ENCODE results near the gene ZNF24. TPM values are rescaled to one million over a fixed set of nuclear protein-coding genes. Genes with fewer than 3 reads are reported as not detected.
A peak's percentile ranks its signal among the peaks of the same experiment; 100 is the strongest.

The ZNF24 gene
- total and polyA plus RNA-seq, 2 of the 4 experiments (the other 2 are of a cell fraction) = 7.6 to 20.8 TPM

DNA sequence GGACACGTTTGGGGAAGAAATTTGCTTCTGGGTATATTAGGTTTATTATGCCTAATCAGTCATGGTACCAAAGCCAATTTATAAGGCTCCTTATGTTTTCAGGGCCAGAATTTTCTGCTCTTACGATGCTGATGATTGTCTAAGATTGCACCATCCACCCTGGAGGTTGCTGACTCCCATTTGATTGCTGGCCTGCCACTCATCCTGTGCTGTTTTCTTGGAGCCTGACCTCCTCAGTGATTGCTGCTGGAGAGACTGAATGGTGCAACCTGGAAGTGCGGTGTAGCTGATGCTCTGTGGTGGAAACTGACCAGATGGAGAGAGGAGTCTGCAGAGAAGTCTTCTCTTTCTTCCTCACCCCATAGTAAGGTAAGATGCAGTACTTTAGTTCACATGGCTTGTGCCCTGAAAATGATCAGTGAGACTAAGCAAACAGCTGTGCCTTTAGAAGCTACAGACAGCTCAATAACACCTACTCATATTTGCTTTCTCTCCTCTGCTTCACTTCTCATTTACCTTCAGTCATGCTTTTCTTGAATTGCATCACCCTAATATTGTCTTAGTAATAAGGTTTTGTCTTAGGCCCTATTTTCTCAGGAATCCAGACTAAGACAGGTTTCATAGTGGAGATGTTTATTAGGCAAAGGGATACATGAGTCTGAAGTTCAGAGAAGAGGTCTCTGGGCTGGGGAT is 17.4 kb downstream of the ZNF24 start (continued):
- TF ChIP-seq, protein P1, sequence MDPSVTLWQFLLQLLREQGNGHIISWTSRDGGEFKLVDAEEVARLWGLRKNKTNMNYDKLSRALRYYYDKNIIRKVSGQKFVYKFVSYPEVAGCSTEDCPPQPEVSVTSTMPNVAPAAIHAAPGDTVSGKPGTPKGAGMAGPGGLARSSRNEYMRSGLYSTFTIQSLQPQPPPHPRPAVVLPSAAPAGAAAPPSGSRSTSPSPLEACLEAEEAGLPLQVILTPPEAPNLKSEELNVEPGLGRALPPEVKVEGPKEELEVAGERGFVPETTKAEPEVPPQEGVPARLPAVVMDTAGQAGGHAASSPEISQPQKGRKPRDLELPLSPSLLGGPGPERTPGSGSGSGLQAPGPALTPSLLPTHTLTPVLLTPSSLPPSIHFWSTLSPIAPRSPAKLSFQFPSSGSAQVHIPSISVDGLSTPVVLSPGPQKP (IDR thresholded peaks at IDR 0.05; ENCODE audit: borderline replicate concordance, low read depth, low read length) = no peak

DNA sequence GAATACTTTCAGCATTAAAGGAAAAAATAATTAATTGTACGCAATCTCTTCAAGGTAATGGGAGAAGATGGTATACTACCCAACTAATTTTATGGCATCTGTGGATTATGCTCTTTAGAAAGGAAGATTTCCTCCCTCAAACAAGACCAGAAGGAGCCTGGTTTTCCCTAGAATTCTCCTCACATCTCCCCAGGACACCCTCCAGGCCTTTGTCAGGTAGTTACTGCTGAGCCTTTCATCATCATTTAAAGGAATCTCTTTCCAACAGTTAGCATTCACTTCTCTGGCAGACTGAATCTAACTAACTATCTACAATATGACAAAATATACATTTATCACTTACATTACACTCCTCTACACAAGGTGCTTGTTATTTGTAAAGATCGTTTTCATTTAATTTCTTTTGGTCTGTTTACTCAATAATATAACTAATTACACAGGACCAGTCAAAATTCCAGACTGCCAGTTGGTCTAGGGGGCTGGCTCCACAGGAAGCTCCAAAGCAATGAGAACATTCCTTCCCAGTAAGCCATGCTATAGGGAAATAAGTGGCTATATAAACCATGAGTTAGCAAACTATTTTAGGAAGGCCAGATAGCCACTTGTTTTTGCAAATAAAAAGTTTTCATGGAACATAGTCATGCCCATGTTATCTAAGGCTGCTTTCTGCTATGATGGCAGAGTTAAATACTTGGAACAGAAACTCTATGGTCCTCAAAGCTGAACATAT is 19.1 kb downstream of the ZNF24 start:
- Histone ChIP-seq H3K14ac (replicated peaks; ENCODE audit: low read depth, low read length) (peak overlapping the region; percentile 75), H3K9ac (ENCODE audit: low read depth, low read length) (no peak overlapping the region), H2AFZ (replicated peaks; ENCODE audit: low read length, poor library complexity) (no peak overlapping the region), H2BK5ac (ENCODE audit: low read depth, low read length, poor library complexity, severe bottlenecking) (peak overlapping the region; percentile 85), H2BK20ac (ENCODE audit: low read depth, low read length) (peak overlapping the region; percentile 81), H3K4me3 (ENCODE audit: insufficient read depth, low read depth, low read length) (no peak overlapping the region), H3K27me3 (ENCODE audit: control insufficient read depth, insufficient read depth, low read length) (no peaks in the 10 kb centered on the region), H3K56ac (ENCODE audit: extremely low read depth, insufficient read depth, low read length) (no peak overlapping the region), H3K4ac (ENCODE audit: low read depth, low read length) (peak overlapping the region; percentile 67), H3K4me2 (ENCODE audit: low read depth, low read length) (peak overlapping the region; percentile 29; the same call in 1 of the 2 replicates), H3K9me3 (ENCODE audit: control insufficient read depth, insufficient read depth, low read length) (0 out of 2 replicates have a peak, but pooled peaks cover 4% of the 10 kb centered on the region), H4K20me1 (ENCODE audit: insufficient read depth, low read length) (no peaks in the 10 kb centered on the region), H3K79me1 (ENCODE audit: low read depth in 1 of 2, low read length in 2 of 2) (no peaks in the 10 kb centered on the region), H4K8ac (ENCODE audit: low read depth in 2 of 2, low read length in 2 of 2) (peak overlapping the region in 1 of 2 experiments; percentile 59; a peak in 2 of 4 replicates), H3K9me1 (ENCODE audit: insufficient read depth, low read length) (peaks cover 4% of the 10 kb centered on the region; the same call in 1 of the 2 replicates), H3K23ac (ENCODE audit: low read depth, low read length) (0 out of 2 replicates have a peak overlapping the region, but pooled peaks have one; percentile 7), H4K91ac (ENCODE audit: insufficient read depth, low read depth, low read length) (0 out of 2 replicates have a peak overlapping the region, but pooled peaks have one; percentile 20), H3K27ac (ENCODE audit: insufficient read depth, low read length) (no peak overlapping the region), H2AK9ac (replicated peaks; ENCODE audit: low read depth, low read length, poor library complexity) (no peak overlapping the region), H3K4me1 (ENCODE audit: control insufficient read depth, insufficient read depth, low read length) (peaks cover 2% of the 10 kb centered on the region; the same call in 1 of the 2 replicates), H3K18ac (ENCODE audit: low read depth, low read length) (peak overlapping the region; percentile 90; the same call in 1 of the 2 replicates), H2AK5ac (ENCODE audit: low read depth, low read length) (no peak overlapping the region), H2BK15ac (ENCODE audit: low read depth, low read length) (no peak overlapping the region), H2BK120ac (ENCODE audit: low read depth, low read length) (peak overlapping the region; percentile 85), H4K5ac (ENCODE audit: low read depth, low read length) (peak overlapping the region; percentile 82; the same call in 1 of the 2 replicates), H3K36me3 (ENCODE audit: control insufficient read depth, insufficient read depth, low read length) (no peaks in the 10 kb centered on the region)
- POLR2A ChIA-PET (ENCODE audit: unreplicated experiment) = no interaction called here
- dilution Hi-C loops (cut with HindIII; ENCODE audit: low sequenced_read_pairs, unreplicated experiment) (no loop called here), in situ Hi-C loops (cut with MboI; ENCODE audit: low sequenced_read_pairs) (no loop called here), intact Hi-C loops (cut with micrococcal nuclease) (no loop called here)
- DNase-seq (peak; percentile 69), ATAC-seq (ENCODE audit: low read depth) (peak; percentile 91)
- BruUV-seq (replicated peaks) = no TSS peak
- CTCF ChIA-PET = no interaction called here
- no CpG with 5 or more reads among the region's 2 CpGs for WGBS, 2 experiments (ENCODE audit: extremely low coverage in 2 of 2, insufficient read length in 1 of 2)
- TF ChIP-seq, protein P2, sequence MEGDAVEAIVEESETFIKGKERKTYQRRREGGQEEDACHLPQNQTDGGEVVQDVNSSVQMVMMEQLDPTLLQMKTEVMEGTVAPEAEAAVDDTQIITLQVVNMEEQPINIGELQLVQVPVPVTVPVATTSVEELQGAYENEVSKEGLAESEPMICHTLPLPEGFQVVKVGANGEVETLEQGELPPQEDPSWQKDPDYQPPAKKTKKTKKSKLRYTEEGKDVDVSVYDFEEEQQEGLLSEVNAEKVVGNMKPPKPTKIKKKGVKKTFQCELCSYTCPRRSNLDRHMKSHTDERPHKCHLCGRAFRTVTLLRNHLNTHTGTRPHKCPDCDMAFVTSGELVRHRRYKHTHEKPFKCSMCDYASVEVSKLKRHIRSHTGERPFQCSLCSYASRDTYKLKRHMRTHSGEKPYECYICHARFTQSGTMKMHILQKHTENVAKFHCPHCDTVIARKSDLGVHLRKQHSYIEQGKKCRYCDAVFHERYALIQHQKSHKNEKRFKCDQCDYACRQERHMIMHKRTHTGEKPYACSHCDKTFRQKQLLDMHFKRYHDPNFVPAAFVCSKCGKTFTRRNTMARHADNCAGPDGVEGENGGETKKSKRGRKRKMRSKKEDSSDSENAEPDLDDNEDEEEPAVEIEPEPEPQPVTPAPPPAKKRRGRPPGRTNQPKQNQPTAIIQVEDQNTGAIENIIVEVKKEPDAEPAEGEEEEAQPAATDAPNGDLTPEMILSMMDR (conservative IDR thresholded peaks at IDR 0.05; ENCODE audit: low read depth, low read length) = no peak
- TF ChIP-seq MAFK (IDR thresholded peaks at IDR 0.05; ENCODE audit: low read depth, low read length) = 0 out of 2 replicates have a peak, but pooled peaks have one; percentile 13
- TF ChIP-seq NFE2L2 (IDR thresholded peaks at IDR 0.05; ENCODE audit: low read depth, low read length) = peak; percentile 48; the same call in 1 of the 2 replicates
- no peak for TF ChIP-seq CHD1 (IDR thresholded peaks at IDR 0.05; ENCODE audit: low read depth, low read length)
